GM23338 (cell line): Measurements from ENCODE around the gene TDRD1. TPM values are rescaled to one million over a fixed set of nuclear protein-coding genes. Genes with fewer than 3 reads are reported as not detected.

Experiments
- ATAC-seq: fragments of 200-7000 bp; cut with Tn5 transposase; 3 replicates; pipeline ENCODE4 v1.9.1; 2020
- DNase-seq: peaks from one replicate; pipeline ENCODE4 v3.0.0-alpha.2; 2015; ENCODE audit warnings: low spot score
- H2AFZ ChIP-seq: fragments of 200-600 bp; sonication (generic); 2 replicates; pipeline ENCODE4 v1.8.0; 2016; ENCODE audit warnings: antibody characterized with exemption, mild to moderate bottlenecking, moderate library complexity
- H3F3A ChIP-seq: fragments of 200-600 bp; sonication (generic); replicated peaks from 2 replicates; pipeline ENCODE4 v1.8.0; 2017; ENCODE audit warnings: antibody characterized with exemption, mixed run types, low read depth
- H3K27ac ChIP-seq: fragments of 200-600 bp; sonication (generic); 2 replicates; pipeline ENCODE4 v1.6.1; 2016; ENCODE audit warnings: low read depth
- H3K27me3 ChIP-seq: fragments of 200-600 bp; sonication (generic); 2 replicates; pipeline ENCODE4 v1.8.0; 2016; ENCODE audit warnings: mild to moderate bottlenecking, mixed run types, moderate library complexity; ENCODE audit not compliant: insufficient read depth
- H3K36me3 ChIP-seq: fragments of 200-600 bp; sonication (generic); 2 replicates; pipeline ENCODE4 v1.8.0; 2016; ENCODE audit warnings: mild to moderate bottlenecking; ENCODE audit not compliant: insufficient read depth
- H3K4me1 ChIP-seq: fragments of 200-600 bp; sonication (generic); 2 replicates; pipeline ENCODE4 v1.8.0; 2016; ENCODE audit warnings: mild to moderate bottlenecking, moderate library complexity; ENCODE audit not compliant: insufficient read depth
- H3K4me2 ChIP-seq: fragments of 200-600 bp; sonication (generic); 2 replicates; pipeline ENCODE4 v1.7.1; 2017; ENCODE audit warnings: mixed run types
- H3K4me3 ChIP-seq: fragments of 200-600 bp; sonication (generic); 2 replicates; pipeline ENCODE4 v1.6.1; 2016; ENCODE audit warnings: mixed run types
- H3K79me2 ChIP-seq: fragments of 200-600 bp; sonication (generic); replicated peaks from 2 replicates; pipeline ENCODE4 v1.8.0; 2017; ENCODE audit warnings: mild to moderate bottlenecking; ENCODE audit not compliant: insufficient read depth
- H3K9me2 ChIP-seq: fragments of 200-600 bp; sonication (generic); 2 replicates; pipeline ENCODE4 v1.8.0; 2017; ENCODE audit not compliant: insufficient read depth
- H4K20me1 ChIP-seq: fragments of 200-600 bp; sonication (generic); replicated peaks from 2 replicates; pipeline ENCODE4 v1.8.0; 2017; ENCODE audit warnings: mild to moderate bottlenecking; ENCODE audit not compliant: insufficient read depth
- H3K27ac Mint-ChIP-seq: 2 replicates; pipeline ENCODE4 v1.8.0; 2020; ENCODE audit warnings: inconsistent platforms, mild to moderate bottlenecking, moderate library complexity, mixed read lengths
- H3K27me3 Mint-ChIP-seq: 3 replicates; pipeline ENCODE4 v1.8.0; 2022; ENCODE audit warnings: low read depth, mild to moderate bottlenecking, moderate library complexity, mixed read lengths, inconsistent platforms; ENCODE audit not compliant: insufficient read depth, poor library complexity
- H3K36me3 Mint-ChIP-seq: 3 replicates; pipeline ENCODE4 v1.8.0; 2021; ENCODE audit warnings: low read depth, mild to moderate bottlenecking, inconsistent platforms, moderate library complexity, mixed read lengths
- H3K4me1 Mint-ChIP-seq: 3 replicates; pipeline ENCODE4 v1.8.0; 2020; ENCODE audit warnings: mild to moderate bottlenecking, inconsistent platforms, mixed read lengths
- H3K4me3 Mint-ChIP-seq: 3 replicates; pipeline ENCODE4 v1.8.0; 2021; ENCODE audit warnings: moderate library complexity, mild to moderate bottlenecking, inconsistent platforms, mixed read lengths
- H3K9me3 Mint-ChIP-seq: 3 replicates; pipeline ENCODE4 v1.8.0; 2020; ENCODE audit warnings: moderate library complexity, mild to moderate bottlenecking, inconsistent platforms, mixed read lengths
- CREB1 ChIP-seq: fragments of 250-450 bp; sonication (Bioruptor Pico); IDR thresholded peaks from 2 replicates; pipeline ENCODE4 v1.5.0; 2020; ENCODE audit warnings: low read depth, mild to moderate bottlenecking, moderate library complexity
- EZH2 ChIP-seq: fragments of 200-600 bp; sonication (generic); IDR thresholded peaks from one replicate; pipeline ENCODE4 v1.8.0; 2017; ENCODE audit warnings: antibody characterized with exemption, mild to moderate bottlenecking, low read depth; ENCODE audit not compliant: unreplicated experiment
- EZH2phosphoT487 ChIP-seq: fragments of 200-600 bp; sonication (generic); IDR thresholded peaks from one replicate; pipeline ENCODE4 v1.8.1; 2018; ENCODE audit warnings: antibody characterized with exemption; ENCODE audit not compliant: unreplicated experiment
- JUNB ChIP-seq: IDR thresholded peaks from one replicate; pipeline ENCODE4 v1.6.1; 2016; ENCODE audit warnings: antibody characterized with exemption; ENCODE audit not compliant: unreplicated experiment
- NANOG ChIP-seq: IDR thresholded peaks from 2 replicates; pipeline ENCODE4 v1.6.1; 2016; ENCODE audit warnings: antibody characterized with exemption, borderline replicate concordance
- STAT1 ChIP-seq: IDR thresholded peaks from one replicate; pipeline ENCODE4 v1.6.1; 2016; ENCODE audit warnings: antibody characterized with exemption; ENCODE audit not compliant: unreplicated experiment
- ZNF114 ChIP-seq: fragments of 250-450 bp; sonication (Bioruptor Pico); IDR thresholded peaks from 2 replicates; pipeline ENCODE4 v1.5.0; 2020; ENCODE audit warnings: mild to moderate bottlenecking, moderate library complexity
- polyA plus RNA-seq: library from polyadenylated mRNA; unstranded; fragments of >200 nt; fragmentation: Nextera tagmentation; extraction: Ambion mirVana; gene quantifications from 2 replicates; pipeline ENCODE4 v1.2.1, GENCODE V29; 2016
- total RNA-seq: library from RNA; depleted of rRNA; stranded (reverse); fragments of >200 nt; shearing (Covaris generic); gene quantifications from 2 replicates; pipeline ENCODE4 v1.2.3, GENCODE V29; 2014
- TF ChIP-seq, protein P1 (sequence below), 2 experiments: fragments of 200-600 bp in 1 of 2; sonication (generic) in 1 of 2; conservative IDR thresholded peaks; 2 replicates each; pipeline versions ENCODE4 v1.5.1 to v1.6.1; 2016 to 2017; ENCODE audit warnings: antibody characterized with exemption in 2 of 2, low read depth in 2 of 2, mild to moderate bottlenecking in 2 of 2, moderate library complexity in 1 of 2
- TF ChIP-seq, protein P2 (sequence below): fragments of 250-450 bp; sonication (Bioruptor Pico); IDR thresholded peaks from 2 replicates; pipeline ENCODE4 v1.5.0; 2020; ENCODE audit warnings: mild to moderate bottlenecking, moderate library complexity

The TDRD1 gene
- total and polyA plus RNA-seq, 2 experiments from 2014 or later: 0.52 to 1.5 TPM

GRCh38 chr10:114266521-114266920, 87.4 kb downstream of the TDRD1 start:
- ATAC-seq (no peak), DNase-seq (no peak)
- no peak overlapping the region for H3K27ac Mint-ChIP-seq
- H3K4me3 ChIP-seq: no peak overlapping the region
- H3K4me1 ChIP-seq: peaks cover 5% of the 10 kb centered on the region; the same call in 1 of the 2 replicates
- no peak overlapping the region for H3K4me3 Mint-ChIP-seq
- H3F3A ChIP-seq: no peaks in the 10 kb centered on the region
- H3K27me3 Mint-ChIP-seq: peaks cover 1% of the 10 kb centered on the region
- no peaks in the 10 kb centered on the region for H4K20me1 ChIP-seq
- no peaks in the 10 kb centered on the region for H3K36me3 Mint-ChIP-seq
- no peak overlapping the region for H3K4me2 ChIP-seq
- H3K79me2 ChIP-seq: no peaks in the 10 kb centered on the region
- TF ChIP-seq, protein P1, sequence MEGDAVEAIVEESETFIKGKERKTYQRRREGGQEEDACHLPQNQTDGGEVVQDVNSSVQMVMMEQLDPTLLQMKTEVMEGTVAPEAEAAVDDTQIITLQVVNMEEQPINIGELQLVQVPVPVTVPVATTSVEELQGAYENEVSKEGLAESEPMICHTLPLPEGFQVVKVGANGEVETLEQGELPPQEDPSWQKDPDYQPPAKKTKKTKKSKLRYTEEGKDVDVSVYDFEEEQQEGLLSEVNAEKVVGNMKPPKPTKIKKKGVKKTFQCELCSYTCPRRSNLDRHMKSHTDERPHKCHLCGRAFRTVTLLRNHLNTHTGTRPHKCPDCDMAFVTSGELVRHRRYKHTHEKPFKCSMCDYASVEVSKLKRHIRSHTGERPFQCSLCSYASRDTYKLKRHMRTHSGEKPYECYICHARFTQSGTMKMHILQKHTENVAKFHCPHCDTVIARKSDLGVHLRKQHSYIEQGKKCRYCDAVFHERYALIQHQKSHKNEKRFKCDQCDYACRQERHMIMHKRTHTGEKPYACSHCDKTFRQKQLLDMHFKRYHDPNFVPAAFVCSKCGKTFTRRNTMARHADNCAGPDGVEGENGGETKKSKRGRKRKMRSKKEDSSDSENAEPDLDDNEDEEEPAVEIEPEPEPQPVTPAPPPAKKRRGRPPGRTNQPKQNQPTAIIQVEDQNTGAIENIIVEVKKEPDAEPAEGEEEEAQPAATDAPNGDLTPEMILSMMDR (conservative IDR thresholded peaks at IDR 0.05; ENCODE audit: low read depth in 2 of 2): no peak
- TF ChIP-seq EZH2phosphoT487 (no peak), JUNB (no peak), STAT1 (no peak)
- H3K9me2 ChIP-seq: no peaks in the 10 kb centered on the region
- no peak overlapping the region for H3K27ac ChIP-seq
- H3K9me3 Mint-ChIP-seq: no peaks in the 10 kb centered on the region
- H3K4me1 Mint-ChIP-seq: peaks cover 7% of the 10 kb centered on the region
- H3K36me3 ChIP-seq: no peaks in the 10 kb centered on the region
- H2AFZ ChIP-seq: 0 out of 2 replicates have a peak overlapping the region, but pooled peaks have one; percentile 8
- H3K27me3 ChIP-seq: no peaks in the 10 kb centered on the region

DNA sequence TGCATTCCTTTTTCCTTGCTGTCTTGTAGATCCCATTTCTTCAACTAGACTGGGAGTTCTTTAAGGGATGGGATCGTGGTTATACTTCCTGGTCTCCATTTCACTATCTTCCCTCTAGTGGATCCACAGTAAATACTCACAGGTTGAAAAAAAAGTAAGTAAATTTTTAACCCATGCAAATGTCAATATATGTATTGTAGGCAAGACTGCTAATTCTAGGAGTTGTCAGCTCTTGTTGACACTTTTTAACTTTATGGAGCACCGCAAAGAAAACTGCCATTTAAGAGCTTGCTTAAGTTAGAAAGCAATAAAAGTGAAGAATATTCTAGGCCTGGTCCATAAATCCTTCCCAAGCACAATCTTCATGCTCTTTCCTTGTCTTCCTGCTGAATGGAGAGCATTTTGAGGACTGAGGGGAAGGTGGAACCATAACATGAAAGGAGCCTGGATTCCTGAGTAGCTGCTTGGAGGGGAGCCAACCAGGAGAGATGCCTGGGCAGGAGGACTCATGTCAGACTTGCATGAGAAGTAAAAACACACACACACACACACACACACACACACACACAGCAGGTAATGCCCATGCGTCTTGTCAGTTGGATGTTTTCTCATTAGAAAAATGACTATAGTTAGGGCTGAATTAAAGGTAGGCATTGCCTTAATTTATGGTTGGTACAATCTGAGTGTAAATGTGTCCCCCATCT, 92.1 kb downstream of the TDRD1 start:
- H3K27me3 Mint-ChIP-seq: no peaks in the 10 kb centered on the region
- no peaks in the 10 kb centered on the region for H3K9me3 Mint-ChIP-seq
- Histone ChIP-seq H4K20me1 (no peaks in the 10 kb centered on the region), H3K4me3 (no peak overlapping the region), H3K79me2 (no peaks in the 10 kb centered on the region), H3K27me3 (no peaks in the 10 kb centered on the region), H3K4me1 (peaks cover 5% of the 10 kb centered on the region; the same call in 1 of the 2 replicates), H3K4me2 (no peak overlapping the region), H3F3A (no peaks in the 10 kb centered on the region), H3K36me3 (no peaks in the 10 kb centered on the region), H3K9me2 (no peaks in the 10 kb centered on the region), H3K27ac (no peak overlapping the region), H2AFZ (no peak overlapping the region)
- no peak overlapping the region for H3K4me3 Mint-ChIP-seq
- H3K4me1 Mint-ChIP-seq: peaks cover 4% of the 10 kb centered on the region; the same call in 2 of the 3 replicates
- no peaks in the 10 kb centered on the region for H3K36me3 Mint-ChIP-seq
- ATAC-seq (no peak), DNase-seq (no peak)
- no peak overlapping the region for H3K27ac Mint-ChIP-seq
- TF ChIP-seq ZNF114 (CRISPR knock-in tag) (no peak), JUNB (no peak), EZH2phosphoT487 (no peak), CREB1 (CRISPR knock-in tag) (no peak), NANOG (no peak), EZH2 (no peak), STAT1 (no peak)
- TF ChIP-seq, protein P2, sequence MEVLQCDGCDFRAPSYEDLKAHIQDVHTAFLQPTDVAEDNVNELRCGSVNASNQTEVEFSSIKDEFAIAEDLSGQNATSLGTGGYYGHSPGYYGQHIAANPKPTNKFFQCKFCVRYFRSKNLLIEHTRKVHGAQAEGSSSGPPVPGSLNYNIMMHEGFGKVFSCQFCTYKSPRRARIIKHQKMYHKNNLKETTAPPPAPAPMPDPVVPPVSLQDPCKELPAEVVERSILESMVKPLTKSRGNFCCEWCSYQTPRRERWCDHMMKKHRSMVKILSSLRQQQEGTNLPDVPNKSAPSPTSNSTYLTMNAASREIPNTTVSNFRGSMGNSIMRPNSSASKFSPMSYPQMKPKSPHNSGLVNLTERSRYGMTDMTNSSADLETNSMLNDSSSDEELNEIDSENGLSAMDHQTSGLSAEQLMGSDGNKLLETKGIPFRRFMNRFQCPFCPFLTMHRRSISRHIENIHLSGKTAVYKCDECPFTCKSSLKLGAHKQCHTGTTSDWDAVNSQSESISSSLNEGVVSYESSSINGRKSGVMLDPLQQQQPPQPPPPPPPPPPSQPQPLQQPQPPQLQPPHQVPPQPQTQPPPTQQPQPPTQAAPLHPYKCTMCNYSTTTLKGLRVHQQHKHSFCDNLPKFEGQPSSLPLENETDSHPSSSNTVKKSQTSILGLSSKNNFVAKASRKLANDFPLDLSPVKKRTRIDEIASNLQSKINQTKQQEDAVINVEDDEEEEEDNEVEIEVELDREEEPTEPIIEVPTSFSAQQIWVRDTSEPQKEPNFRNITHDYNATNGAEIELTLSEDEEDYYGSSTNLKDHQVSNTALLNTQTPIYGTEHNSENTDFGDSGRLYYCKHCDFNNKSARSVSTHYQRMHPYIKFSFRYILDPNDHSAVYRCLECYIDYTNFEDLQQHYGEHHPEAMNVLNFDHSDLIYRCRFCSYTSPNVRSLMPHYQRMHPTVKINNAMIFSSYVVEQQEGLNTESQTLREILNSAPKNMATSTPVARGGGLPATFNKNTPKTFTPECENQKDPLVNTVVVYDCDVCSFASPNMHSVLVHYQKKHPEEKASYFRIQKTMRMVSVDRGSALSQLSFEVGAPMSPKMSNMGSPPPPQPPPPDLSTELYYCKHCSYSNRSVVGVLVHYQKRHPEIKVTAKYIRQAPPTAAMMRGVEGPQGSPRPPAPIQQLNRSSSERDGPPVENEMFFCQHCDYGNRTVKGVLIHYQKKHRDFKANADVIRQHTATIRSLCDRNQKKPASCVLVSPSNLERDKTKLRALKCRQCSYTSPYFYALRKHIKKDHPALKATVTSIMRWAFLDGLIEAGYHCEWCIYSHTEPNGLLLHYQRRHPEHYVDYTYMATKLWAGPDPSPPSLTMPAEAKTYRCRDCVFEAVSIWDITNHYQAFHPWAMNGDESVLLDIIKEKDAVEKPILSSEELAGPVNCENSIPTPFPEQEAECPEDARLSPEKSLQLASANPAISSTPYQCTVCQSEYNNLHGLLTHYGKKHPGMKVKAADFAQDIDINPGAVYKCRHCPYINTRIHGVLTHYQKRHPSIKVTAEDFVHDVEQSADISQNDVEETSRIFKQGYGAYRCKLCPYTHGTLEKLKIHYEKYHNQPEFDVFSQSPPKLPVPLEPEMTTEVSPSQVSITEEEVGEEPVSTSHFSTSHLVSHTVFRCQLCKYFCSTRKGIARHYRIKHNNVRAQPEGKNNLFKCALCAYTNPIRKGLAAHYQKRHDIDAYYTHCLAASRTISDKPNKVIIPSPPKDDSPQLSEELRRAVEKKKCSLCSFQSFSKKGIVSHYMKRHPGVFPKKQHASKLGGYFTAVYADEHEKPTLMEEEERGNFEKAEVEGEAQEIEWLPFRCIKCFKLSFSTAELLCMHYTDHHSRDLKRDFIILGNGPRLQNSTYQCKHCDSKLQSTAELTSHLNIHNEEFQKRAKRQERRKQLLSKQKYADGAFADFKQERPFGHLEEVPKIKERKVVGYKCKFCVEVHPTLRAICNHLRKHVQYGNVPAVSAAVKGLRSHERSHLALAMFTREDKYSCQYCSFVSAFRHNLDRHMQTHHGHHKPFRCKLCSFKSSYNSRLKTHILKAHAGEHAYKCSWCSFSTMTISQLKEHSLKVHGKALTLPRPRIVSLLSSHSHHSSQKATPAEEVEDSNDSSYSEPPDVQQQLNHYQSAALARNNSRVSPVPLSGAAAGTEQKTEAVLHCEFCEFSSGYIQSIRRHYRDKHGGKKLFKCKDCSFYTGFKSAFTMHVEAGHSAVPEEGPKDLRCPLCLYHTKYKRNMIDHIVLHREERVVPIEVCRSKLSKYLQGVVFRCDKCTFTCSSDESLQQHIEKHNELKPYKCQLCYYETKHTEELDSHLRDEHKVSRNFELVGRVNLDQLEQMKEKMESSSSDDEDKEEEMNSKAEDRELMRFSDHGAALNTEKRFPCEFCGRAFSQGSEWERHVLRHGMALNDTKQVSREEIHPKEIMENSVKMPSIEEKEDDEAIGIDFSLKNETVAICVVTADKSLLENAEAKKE (CRISPR knock-in tag): no peak
